Measurements from ENCODE around the gene STARD7. TPM values are rescaled to one million over a fixed set of nuclear protein-coding genes. Genes with fewer than 3 reads are reported as not detected.
"Not testable (repeated sequence)": the region's sequence is repeated elsewhere in the genome, so short reads cannot be mapped to it uniquely, and the experiment has no call there.

The STARD7 gene
- total RNA-seq, 1 donor from 2014 or later, result 147 TPM

GRCh38 chr2:96167407-96168013 is 41.1 kb downstream of the STARD7 start:
- no peak overlapping the region for H3K27ac ChIP-seq
- no peaks in the 10 kb centered on the region for H3K4me1 ChIP-seq
- ATAC-seq (no peak), DNase-seq (no peak)
- peaks cover 4% of the 10 kb centered on the region for H3K9me3 ChIP-seq
- no peak for TF ChIP-seq CTCF (IDR thresholded peaks at IDR 0.05)
- peaks cover 7% of the 10 kb centered on the region for H3K27me3 ChIP-seq (ENCODE audit: low read depth)
- no peaks in the 10 kb centered on the region for H3K36me3 ChIP-seq
- intact Hi-C loops (cut with DNase I), result no loop called here
- H3K4me3 ChIP-seq, result no peak overlapping the region

GRCh38 chr2:96164459-96165184 is 44.0 kb downstream of the STARD7 start:
- H3K4me3 ChIP-seq, result no peak overlapping the region
- H3K27me3 ChIP-seq (ENCODE audit: low read depth), result peaks cover 7% of the 10 kb centered on the region
- no peaks in the 10 kb centered on the region for H3K4me1 ChIP-seq
- no peaks in the 10 kb centered on the region for H3K9me3 ChIP-seq
- DNase-seq (no peak), ATAC-seq (peak; percentile 62 to 78)
- H3K27ac ChIP-seq, result peak overlapping the region; percentile 41
- no peak for TF ChIP-seq CTCF (IDR thresholded peaks at IDR 0.05)
- H3K36me3 ChIP-seq, result no peaks in the 10 kb centered on the region
- intact Hi-C loops (cut with DNase I), result no loop called here

- ATAC-seq, result peak; percentile 62 to 76
- H3K9me3 ChIP-seq, result no peaks in the 10 kb centered on the region
- no peaks in the 10 kb centered on the region for H3K4me1 ChIP-seq
- H3K27ac ChIP-seq, result peak overlapping the region; percentile 41
- H3K4me3 ChIP-seq, result no peak overlapping the region
- intact Hi-C loops (cut with DNase I), result no loop called here
- no peak for TF ChIP-seq CTCF (IDR thresholded peaks at IDR 0.05)
- peaks cover 7% of the 10 kb centered on the region for H3K27me3 ChIP-seq (ENCODE audit: low read depth)
- no peak for DNase-seq
- no peaks in the 10 kb centered on the region for H3K36me3 ChIP-seq
These were observed 44.7 kb downstream of the STARD7 start for GRCh38 chr2:96163768-96164429.

- peak in 1 of 2 donors; percentile 16 for ATAC-seq
- H3K27ac ChIP-seq, result no peak overlapping the region
- intact Hi-C loops (cut with DNase I), result no loop called here
These were observed 45.2 kb downstream of the STARD7 start for GRCh38 chr2:96163415-96163767.

GRCh38 chr2:96161898-96162297 is 46.7 kb downstream of the STARD7 start:
- Histone ChIP-seq H3K9me3 (no peaks in the 10 kb centered on the region), H3K27ac (no peak overlapping the region), H3K4me3 (no peak overlapping the region), H3K4me1 (no peaks in the 10 kb centered on the region), H3K36me3 (no peaks in the 10 kb centered on the region), H3K27me3 (ENCODE audit: low read depth) (peaks cover 7% of the 10 kb centered on the region)
- intact Hi-C loops (cut with DNase I), result no loop called here
- DNase-seq (no peak), ATAC-seq (no peak)
- no peak for TF ChIP-seq CTCF (IDR thresholded peaks at IDR 0.05)

More at GRCh38 chr2:96163415-96163767, 45.2 kb downstream of the STARD7 start:
- no peaks in the 10 kb centered on the region for H3K4me1 ChIP-seq
- no peak for TF ChIP-seq CTCF (IDR thresholded peaks at IDR 0.05)
- no peak overlapping the region for H3K4me3 ChIP-seq
- H3K27me3 ChIP-seq (ENCODE audit: low read depth), result peaks cover 7% of the 10 kb centered on the region
- no peaks in the 10 kb centered on the region for H3K36me3 ChIP-seq
- no peaks in the 10 kb centered on the region for H3K9me3 ChIP-seq
- DNase-seq, result no peak

- ATAC-seq; H3K36me3 ChIP-seq; DNase-seq; H3K4me1 ChIP-seq; intact Hi-C loops (cut with DNase I); H3K9me3 ChIP-seq; H3K27ac ChIP-seq; H3K4me3 ChIP-seq; H3K27me3 ChIP-seq (ENCODE audit: low read depth): not testable (repeated sequence)
These were observed 48.3 kb downstream of the STARD7 start for GRCh38 chr2:96160366-96160765.

Measured in lower lobe of right lung (tissue), 2 donors.